HG02885 (cell line): Measurements from ENCODE around the gene ANKLE1.

Experiments
- ATAC-seq: cut with Tn5 transposase; IDR thresholded peaks from one replicate; pipeline ENCODE4 v1.9.1; 2021; ENCODE audit warnings: mild to moderate bottlenecking; ENCODE audit not compliant: unreplicated experiment, poor library complexity

Gene ANKLE1

DNA sequence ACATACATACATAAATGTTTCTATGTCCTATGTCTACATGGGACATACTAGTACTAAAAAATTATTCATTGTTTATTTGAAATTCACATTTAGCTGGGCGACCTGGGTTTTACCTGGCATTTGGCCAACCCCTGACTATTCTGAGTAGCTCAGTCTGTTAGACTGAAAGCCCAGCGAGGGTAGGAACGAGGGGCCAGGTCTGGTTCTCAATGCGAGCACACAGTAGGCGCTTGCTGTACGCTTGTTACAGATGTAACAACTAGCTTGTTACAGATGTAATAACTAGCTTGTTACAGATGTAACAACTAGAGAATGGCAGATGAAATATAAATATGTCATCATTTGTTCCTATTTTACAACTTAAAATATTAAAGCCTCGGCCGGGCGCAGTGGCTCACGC is 53.9 kb downstream of the ANKLE1 start:
- no peak for ATAC-seq
